Midbrain (tissue), 1 donor: ENCODE results near the gene ARL16.

Experiments
- DNase-seq: peaks from one replicate; lab custom pipeline; 2025; lab: John Stamatoyannopoulos, UW

ARL16 gene, protein sequence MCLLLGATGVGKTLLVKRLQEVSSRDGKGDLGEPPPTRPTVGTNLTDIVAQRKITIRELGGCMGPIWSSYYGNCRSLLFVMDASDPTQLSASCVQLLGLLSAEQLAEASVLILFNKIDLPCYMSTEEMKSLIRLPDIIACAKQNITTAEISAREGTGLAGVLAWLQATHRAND

DNA sequence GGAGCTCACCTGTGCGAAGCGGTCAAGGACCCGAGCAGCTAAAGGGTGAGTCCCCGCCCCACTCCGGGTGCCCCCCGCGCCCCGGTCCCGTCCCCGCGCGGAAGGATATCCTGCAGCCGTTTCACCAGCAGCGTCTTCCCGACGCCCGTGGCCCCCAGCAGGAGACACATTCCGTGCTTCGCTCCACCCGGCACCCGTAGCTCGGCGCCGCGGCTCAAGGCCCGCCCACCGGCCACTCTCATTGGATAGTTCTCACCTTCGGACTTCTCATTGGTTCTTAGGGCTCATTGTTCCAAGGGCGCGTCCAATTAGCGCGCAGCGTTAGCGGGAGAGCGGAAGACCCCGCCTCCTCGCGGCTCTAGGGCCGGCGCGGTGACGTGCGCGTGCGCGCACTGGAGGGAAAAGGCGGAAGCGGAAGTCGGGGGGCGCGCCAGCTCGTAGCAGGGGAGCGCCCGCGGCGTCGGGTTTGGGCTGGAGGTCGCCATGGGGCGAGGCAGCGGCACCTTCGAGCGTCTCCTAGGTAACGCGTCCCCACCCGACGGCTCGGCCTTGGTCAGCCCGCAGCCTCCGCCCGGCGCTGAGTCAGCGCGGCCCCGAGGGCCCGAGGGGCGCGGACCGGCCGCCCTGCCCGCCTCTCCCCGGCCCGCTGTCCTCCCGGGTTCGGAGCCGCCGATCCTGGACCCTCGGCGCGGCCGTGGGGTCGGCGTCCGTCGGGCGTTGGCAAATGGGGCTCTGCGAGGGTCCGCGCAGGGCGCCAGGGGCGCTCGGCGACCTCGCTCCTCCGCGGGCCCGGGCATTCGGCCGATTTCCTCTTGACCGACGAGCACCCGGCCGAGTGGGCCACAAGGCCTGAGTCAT lies at the start of gene ARL16, which contains the start of gene HGS:
Gene ARL16, minus strand, starts transcription at position 214 of the 858 bp plus-strand sequence. Its CDS starts 44 bp downstream, at position 170.
Gene HGS, plus strand, starts transcription at position 428 of the 858 bp plus-strand sequence. Its CDS starts 56 bp downstream, at position 484.
- peak; percentile 98 for DNase-seq

DNA sequence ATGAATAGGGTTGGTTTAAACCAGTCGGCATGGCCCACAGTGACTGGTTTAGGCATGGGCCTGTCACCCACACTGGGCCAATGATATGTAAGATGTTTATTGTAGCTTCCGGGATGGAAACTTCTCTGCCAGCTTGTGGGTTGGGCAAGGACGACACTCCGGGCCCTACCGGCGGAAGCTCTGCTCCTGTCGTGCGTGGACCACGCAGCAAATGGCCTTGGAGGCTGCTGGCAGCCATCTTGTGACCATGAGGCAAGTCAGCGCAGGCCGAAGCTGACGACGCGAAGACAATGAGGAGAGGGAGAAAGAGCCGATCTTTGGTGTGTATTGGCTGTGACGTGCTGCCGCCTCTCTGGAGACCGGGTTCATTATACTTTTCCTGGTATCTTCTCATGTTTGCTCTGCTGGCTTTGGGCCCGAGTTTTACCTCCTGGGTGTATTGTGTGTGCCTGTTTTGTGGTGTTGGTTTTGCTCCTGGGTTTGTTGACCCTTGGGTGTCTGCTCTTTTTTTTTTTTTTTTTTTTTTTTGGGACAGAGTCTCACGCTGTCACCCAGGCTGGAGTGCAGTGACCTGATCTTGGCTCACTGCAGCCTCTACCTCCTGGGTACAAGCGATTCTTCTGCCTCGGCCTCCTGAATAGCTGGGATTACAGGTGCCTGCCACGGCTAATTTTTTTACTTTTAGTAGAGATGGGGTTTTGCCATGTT lies 43.9 kb upstream of the ARL16 start:
- DNase-seq, result no peak

DNA sequence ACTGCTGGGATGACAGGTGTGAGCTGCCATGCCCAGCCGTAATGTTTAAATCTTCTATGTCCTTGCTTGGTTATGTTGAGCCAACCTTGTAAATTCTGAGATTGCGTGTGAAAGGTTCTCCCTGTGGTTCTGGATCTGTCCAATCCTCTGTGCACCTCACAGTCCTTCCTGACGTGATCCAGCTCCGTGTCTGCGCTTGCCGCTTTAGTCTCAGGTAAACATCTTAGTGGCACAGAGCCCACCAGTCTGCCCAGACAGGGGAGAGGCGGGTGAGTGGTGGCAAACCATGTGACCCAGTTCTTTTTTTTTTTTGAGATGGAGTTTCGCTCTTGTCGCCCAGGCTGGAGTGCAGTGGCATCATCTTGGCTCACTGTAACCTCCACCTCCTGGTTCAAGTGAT lies 42.4 kb upstream of the ARL16 start:
- DNase-seq, result no peak

DNA sequence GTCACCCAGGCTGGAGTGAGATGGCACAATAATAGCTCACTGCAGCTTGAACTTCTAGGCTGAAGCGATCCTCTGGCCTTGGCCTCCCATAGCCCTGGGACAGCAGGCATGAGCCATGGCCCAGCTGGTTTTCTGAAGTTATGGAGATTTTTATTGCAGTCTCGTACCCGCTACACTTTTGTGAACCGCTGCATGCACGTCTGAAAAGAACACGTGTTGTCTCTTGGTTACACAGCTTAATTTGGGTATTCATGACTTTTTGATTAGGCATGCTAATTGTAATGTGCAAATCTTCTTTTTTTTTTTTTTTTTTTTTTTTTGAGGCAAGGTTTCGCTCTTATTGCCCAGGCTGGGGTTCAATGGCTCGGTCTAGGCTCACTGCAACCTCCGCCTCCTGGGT lies 41.8 kb upstream of the ARL16 start:
- DNase-seq, result no peak

DNA sequence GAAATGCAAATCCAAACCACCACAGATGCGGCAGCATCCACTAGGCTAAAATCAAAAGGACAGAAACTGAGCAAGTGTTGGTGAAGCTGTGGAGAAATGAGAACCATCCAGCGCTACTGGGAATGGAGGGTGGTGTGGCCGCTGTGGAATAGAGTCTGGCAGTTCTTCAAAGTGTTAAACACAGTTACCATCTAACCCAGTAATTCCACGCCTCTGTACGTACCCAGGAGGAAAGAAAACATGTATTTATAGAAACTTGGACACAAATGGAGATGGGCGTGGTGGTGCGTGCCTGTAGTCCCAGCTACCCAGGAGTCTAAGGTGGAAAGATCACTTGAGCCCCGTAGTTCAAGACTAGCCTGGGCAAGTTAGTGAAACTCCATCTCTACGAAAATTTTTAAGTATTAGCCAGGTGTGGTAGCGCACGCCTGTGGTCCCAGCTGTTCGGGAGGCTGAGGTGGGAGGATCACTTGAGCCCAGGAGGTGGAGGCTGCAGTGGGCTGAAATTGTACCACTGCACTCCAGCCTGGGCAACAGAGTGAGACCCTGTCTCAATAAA lies 40.1 kb upstream of the ARL16 start:
- no peak for DNase-seq

DNA sequence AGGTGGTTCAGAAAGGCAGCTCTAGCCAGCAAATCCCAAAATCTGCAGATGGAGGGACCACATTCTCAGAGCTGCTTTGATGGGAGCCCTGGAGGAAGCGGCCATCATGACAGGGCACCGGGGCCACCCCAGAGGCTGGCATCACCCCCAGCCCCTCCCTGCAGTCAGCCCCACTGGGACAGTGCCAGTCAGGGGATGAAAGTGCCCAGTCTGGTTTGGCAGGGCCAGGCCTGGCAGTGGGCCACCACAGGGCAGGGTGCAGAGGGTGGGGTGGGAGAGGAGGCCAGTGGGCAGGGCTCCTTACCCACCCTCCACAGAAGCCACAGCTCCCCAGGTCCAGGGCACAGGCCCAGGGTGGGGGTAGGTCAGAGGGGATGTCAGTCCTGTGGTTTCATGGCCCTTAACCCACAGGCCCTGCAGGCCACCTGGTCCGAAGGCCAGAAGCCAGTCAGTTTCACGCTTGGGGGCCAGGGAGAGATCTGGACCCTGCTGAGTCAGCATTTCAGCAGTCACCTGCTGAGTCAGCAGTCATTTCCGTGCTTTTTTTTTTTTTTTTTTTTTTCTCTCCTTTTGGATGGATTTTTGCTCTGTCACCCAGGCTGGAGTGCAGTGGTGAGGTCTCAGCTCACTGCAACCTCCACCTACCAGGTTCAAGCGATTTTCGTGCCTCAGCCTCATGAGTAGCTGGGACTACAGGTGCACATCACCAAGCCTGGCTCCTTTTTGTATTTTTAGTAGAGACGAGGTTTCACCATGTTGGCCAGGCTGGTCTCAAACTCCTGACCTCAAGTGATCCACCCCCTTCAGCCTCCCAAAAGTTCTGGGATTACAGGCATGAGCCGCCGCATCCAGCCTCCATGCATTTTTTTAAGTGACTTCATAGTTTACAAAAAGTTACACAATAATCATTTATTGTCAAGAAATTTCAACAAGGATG lies 38.9 kb upstream of the ARL16 start:
- DNase-seq, result no peak

DNA sequence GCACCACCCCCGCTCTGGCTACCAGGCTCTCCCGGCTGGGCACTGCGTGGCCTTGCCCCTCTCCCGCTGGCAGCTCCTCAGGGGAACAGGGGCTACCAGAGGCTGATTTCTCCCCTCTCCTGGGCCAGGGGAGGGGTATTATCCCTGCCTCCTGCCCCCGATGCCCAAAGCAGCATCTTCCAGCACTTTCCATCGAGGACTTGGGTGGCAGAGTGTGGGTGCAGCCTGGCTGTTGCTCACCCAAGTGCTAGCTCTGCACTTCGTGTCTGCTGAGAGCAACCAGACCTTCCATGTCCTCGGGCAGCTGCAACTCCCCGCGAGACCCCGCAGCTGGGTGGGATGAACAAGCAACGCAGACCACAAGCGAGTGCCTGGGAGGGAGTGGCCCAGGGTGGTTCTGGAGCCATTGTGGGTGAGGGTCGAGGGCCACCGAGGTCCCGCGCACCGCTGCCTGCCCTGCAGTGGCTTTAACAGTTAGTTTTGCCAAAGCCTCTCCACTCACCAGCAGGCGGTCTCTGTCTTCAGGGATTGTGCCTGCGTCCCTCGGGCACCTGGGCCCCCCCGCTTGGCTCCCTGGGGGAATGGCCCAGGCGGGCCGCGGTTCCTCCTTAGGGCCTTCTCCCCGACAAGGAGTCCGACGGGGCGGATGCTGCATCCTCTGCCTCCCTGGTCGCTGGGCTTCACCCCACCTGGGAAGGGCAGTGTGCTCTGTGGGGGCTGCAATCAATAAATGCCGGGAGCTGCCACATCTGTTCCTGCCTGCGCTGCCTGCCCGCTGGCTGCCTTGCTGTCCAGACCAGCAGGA lies 36.9 kb upstream of the ARL16 start:
- no peak for DNase-seq

DNA sequence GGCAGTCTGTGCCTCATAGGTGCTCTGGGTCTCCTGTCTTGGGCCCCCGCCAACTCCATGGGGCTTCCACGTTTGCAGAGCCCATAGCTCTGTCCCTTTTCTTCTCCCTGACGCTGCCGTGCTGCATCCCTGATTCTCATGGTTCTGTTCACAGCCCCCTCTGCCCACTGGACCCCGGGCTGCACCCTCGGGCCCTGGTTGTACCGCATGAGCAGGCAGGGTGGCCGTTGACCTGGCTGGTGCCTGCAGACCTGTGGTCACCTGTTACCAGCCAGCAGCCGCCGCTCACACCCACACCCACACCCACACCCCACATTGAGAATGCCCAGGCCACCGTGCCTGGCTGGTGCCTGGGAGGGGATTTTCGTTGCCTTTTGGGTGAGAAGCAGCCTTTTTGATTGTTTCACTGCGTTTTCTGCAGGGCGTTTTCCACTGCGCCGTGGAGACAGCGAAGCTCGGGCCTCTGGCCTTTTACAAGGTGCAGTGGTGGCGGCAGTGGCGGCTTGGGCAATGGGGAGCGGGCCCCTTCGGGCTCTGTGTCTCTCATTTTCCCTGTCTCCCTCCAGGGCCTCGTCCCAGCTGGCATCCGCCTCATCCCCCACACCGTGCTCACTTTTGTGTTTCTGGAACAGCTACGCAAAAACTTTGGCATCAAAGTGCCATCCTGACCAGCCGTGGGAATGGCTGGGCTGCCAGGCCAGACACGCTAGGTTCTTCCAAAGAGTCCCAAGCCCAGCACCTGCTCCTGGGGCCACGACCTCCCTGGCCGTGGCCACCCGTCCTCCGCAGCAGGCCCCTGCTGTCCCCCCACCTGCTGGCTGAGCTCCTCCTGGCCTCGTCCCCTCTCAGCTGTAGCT lies 36.0 kb upstream of the ARL16 start:
- DNase-seq, result peak; percentile 41

DNA sequence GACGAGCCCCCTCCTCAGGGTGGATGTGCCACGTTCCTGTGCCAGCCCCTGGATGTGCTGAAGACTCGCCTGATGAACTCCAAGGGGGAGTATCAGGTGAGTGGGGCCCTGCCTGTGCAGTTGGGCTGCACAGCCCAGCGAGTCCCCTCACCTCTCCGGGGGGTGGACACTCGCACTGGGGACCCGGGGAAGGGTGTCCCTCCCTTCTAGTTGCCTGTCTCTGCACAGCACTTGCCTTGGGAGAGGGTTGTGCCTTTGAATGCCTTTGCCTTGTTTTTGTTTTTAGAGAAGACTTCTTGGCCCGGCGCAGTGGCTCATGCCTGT lies 34.1 kb upstream of the ARL16 start:
- no peak for DNase-seq

DNA sequence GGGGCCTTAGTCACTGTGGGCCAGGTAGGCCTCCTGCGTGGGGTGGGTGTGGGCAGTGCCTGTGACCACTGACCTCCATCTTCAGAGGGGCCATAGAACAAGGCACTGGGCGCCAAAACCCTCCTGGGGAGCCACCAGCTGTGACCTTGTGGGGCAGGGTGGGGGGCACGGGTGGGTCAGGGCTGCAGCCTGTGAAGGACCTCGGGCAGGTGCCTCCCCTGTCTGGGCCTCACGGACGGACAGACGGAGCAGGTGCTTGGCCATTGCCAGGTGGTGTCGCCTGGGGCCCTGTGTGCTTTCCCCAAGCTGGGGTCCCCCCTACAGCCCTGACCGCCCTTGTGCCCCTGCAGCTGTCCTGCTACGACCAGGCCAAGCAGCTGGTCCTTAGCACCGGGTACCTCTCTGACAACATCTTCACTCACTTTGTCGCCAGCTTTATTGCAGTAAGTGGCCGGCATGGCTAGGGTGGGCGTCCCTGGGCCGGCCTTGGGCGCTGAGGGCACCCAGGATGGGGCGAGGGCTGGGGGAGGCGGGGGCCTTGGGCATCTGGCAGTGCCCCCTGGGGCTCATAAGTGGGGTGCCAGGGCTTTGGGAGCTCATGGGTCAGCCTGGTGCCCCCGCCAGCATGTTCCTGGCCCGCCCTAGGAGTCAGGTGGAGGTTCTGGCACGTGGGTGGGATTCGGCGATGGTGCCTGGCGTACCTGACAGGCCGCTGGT lies 33.6 kb upstream of the ARL16 start:
- no peak for DNase-seq

DNA sequence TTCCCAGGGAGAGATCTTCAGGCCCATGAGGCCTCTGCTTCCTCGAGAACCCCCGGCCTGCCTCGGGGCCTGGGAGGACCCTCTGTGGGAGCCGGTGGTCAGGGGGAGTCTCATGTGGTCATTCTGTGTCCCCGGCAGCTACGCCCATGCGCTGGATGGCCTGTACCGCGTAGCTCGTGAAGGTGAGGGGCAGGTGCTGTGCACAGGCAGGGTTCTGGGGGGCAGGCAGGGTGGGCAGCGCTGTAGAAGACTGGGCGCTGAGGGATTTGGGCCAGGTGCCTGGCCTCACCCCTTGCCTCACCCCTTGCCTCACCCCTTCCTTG lies 33.0 kb upstream of the ARL16 start:
- DNase-seq, result no peak

DNA sequence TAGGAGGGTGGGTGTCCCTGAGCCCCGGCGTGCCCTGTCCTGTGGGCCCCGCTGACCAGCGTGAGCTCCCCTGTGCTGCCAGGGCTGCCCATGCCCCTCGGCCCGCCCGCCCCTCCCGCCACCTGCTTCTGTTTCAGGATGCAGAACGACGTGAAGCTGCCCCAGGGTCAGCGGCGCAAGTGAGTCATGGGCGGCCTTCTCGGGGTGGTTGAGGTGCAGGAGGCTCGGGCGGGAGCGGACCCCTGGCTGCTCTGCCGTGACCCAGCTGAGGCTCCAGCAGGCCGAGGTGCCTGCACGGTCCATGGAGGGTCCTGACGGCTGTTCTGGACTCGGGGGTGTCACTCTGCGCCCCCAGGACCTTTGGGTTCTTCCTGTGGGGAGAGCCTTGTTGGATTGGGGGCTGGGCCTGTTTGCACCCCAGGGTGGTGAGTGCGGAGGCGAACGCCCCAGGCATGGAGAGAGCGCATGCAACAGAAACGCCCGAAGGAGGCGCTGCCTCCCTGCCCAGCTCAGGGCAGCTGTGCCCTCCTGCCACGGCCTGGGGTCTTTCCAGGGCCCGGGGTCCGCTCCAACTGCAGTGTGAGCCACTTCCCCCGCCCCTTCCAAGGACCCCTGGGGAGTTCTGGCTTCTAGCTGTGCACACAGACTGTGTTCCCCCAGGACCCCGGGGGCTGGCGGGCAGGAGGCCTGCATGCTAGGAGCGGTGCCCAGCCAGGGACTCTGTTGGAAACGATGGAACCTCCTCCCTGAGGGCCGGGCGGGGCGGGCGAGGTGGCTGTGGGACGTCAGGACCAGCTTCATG lies 32.5 kb upstream of the ARL16 start:
- no peak for DNase-seq

DNA sequence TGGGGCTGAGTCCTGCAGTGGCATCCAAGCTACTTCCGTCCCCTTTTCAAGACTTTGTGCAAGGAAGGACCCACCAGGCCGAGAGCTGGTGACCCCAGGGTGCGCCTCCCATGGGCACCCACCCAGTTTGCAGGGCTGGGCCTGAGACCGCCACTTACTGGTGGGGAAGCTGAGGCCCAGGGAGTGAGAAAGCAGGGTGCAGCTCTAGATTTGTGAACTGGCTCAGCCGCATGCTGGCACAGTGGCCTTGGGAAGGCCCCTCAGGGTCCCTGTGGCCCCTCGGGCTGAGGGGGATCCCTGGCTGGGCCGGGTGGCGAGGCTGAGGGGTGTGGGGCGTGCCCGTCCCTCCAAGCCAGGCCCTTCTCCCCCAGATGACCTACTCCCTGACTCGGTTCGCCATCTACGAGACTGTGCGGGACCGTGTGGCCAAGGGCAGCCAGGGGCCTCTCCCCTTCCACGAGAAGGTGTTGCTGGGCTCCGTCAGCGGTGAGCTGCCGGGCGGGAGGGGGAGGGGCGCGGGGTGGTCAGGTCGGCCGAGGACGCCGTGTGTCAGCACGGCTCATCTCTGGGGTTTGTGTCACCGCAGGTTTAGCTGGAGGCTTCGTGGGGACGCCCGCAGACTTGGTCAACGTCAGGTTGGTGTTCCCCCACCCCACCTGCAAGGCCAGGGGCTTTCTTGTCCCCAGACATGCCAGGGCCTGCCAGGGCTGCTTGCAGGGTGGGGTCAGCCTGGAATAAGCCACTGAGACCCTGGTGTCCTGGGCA lies 31.7 kb upstream of the ARL16 start:
- DNase-seq, result no peak

DNA sequence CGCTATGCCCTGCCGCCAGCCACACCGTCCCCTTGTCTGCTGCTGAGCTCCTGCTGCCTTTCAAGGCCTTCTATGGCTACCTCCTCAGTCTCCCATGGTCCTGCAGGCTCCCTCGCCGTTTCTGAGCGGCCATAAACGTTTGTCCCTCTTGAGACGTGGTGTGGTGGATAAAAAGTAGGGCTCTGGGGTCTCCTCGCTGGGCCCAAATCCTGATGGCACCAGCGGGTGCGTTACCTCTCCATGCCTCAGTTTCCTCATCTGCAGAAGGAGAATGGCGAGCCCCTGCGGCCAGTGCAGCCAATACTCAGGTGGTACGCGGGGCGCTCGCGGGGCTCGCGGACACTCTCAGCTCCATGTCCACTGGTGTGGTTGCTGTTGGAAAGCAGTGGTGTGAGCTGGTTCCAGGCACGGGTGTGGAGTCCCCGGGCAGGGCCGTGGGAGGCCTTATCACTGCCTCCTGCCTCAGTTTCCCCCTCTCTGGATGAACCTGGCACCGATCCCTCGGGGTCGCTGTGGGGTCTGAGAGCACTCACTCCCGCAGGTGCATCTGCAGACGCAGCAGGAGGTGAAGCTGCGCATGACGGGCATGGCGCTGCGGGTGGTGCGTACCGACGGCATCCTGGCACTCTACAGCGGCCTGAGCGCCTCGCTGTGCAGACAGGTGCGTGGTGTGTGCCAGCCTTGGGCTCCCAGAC lies 31.0 kb upstream of the ARL16 start:
- DNase-seq, result no peak

DNA sequence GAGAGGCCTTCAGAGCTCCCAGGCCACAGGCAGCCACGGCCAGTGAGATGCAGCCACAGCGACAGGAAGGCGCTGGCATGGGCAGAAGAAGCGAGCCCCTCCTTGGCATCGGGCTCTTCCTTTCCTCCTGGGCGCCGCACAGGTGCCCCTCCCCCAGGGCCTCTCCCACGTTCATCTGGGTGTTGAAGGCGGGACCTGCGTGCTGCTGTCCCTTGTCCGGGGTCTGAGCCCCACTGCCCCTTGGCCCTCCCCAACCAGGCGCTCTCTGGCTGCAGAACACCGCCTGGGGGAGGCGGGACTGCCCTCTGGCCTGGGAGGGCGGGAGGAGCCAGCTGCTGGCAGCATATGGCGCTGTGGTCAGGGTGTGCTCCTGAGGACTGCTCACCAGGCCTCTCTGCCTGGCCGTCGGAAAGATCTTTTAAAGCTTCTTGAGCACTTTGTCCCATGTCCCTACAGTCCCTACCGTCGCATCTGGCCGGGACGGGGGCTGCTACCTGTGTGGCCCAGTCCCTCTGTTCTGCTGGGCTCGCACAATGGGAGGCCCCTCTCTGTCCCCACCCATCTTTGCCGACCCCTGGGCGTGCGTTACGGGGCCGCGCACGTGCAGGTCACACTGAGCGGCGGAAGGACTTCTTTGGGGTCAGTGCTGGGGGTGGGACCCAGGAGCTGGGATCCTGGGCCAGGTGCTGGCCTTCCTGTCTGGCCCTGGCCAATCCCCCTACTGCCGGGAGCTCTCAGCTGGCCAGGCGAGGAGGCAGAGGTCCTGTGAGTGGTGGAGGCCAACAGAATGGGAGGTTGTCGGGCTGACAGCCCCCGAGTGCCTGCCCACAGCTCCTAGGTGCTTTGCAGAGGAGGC lies 30.2 kb upstream of the ARL16 start:
- DNase-seq, result no peak

DNA sequence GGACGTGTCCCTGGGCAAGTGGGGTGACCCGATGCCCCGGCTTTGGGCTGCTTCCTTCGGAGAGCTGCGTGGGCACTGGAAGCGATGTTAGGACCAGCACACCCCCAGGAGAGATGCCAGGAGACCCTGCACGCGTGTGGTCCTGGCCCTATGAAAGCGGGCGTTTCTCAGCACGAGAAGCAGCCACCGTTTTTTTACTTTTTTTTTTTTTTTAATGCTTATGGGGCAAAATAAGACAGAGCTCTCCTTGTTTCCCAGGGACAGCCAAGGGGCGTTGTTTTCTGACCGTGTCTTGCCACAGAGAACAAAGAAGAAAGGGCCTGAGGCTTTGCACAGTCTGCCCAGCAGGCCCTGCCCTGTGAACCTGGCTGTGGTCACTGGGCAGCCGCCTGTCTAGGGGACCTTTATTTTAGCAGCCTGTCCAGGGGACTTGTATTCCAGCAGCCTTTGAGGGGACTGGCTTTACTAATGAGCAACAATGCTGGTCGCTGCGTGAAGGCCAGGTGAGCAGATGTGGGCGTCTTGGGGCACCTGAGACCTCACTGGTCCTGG lies 29.5 kb upstream of the ARL16 start:
- peak; percentile 27 for DNase-seq
